GM23338 (cell line): ENCODE data around the gene UXS1. TPM values are rescaled to one million over a fixed set of nuclear protein-coding genes. Genes with fewer than 3 reads are reported as not detected.

Experiments used
- ATAC-seq: fragments of 200-7000 bp; cut with Tn5 transposase; 3 replicates; pipeline ENCODE4 v1.9.1; 2020
- DNase-seq: peaks from one replicate; pipeline ENCODE4 v3.0.0-alpha.2; 2015; ENCODE audit warnings: low spot score
- H2AFZ ChIP-seq: fragments of 200-600 bp; sonication (generic); 2 replicates; pipeline ENCODE4 v1.8.0; 2016; ENCODE audit warnings: antibody characterized with exemption, mild to moderate bottlenecking, moderate library complexity
- H3F3A ChIP-seq: fragments of 200-600 bp; sonication (generic); replicated peaks from 2 replicates; pipeline ENCODE4 v1.8.0; 2017; ENCODE audit warnings: antibody characterized with exemption, mixed run types, low read depth
- H3K27ac ChIP-seq: fragments of 200-600 bp; sonication (generic); 2 replicates; pipeline ENCODE4 v1.6.1; 2016; ENCODE audit warnings: low read depth
- H3K27me3 ChIP-seq: fragments of 200-600 bp; sonication (generic); 2 replicates; pipeline ENCODE4 v1.8.0; 2016; ENCODE audit warnings: mild to moderate bottlenecking, mixed run types, moderate library complexity; ENCODE audit not compliant: insufficient read depth
- H3K36me3 ChIP-seq: fragments of 200-600 bp; sonication (generic); 2 replicates; pipeline ENCODE4 v1.8.0; 2016; ENCODE audit warnings: mild to moderate bottlenecking; ENCODE audit not compliant: insufficient read depth
- H3K4me1 ChIP-seq: fragments of 200-600 bp; sonication (generic); 2 replicates; pipeline ENCODE4 v1.8.0; 2016; ENCODE audit warnings: mild to moderate bottlenecking, moderate library complexity; ENCODE audit not compliant: insufficient read depth
- H3K4me2 ChIP-seq: fragments of 200-600 bp; sonication (generic); 2 replicates; pipeline ENCODE4 v1.7.1; 2017; ENCODE audit warnings: mixed run types
- H3K4me3 ChIP-seq: fragments of 200-600 bp; sonication (generic); 2 replicates; pipeline ENCODE4 v1.6.1; 2016; ENCODE audit warnings: mixed run types
- H3K79me2 ChIP-seq: fragments of 200-600 bp; sonication (generic); replicated peaks from 2 replicates; pipeline ENCODE4 v1.8.0; 2017; ENCODE audit warnings: mild to moderate bottlenecking; ENCODE audit not compliant: insufficient read depth
- H3K9me2 ChIP-seq: fragments of 200-600 bp; sonication (generic); 2 replicates; pipeline ENCODE4 v1.8.0; 2017; ENCODE audit not compliant: insufficient read depth
- H4K20me1 ChIP-seq: fragments of 200-600 bp; sonication (generic); replicated peaks from 2 replicates; pipeline ENCODE4 v1.8.0; 2017; ENCODE audit warnings: mild to moderate bottlenecking; ENCODE audit not compliant: insufficient read depth
- H3K27ac Mint-ChIP-seq: 2 replicates; pipeline ENCODE4 v1.8.0; 2020; ENCODE audit warnings: inconsistent platforms, mild to moderate bottlenecking, moderate library complexity, mixed read lengths
- H3K27me3 Mint-ChIP-seq: 3 replicates; pipeline ENCODE4 v1.8.0; 2022; ENCODE audit warnings: low read depth, mild to moderate bottlenecking, moderate library complexity, mixed read lengths, inconsistent platforms; ENCODE audit not compliant: insufficient read depth, poor library complexity
- H3K36me3 Mint-ChIP-seq: 3 replicates; pipeline ENCODE4 v1.8.0; 2021; ENCODE audit warnings: low read depth, mild to moderate bottlenecking, inconsistent platforms, moderate library complexity, mixed read lengths
- H3K4me1 Mint-ChIP-seq: 3 replicates; pipeline ENCODE4 v1.8.0; 2020; ENCODE audit warnings: mild to moderate bottlenecking, inconsistent platforms, mixed read lengths
- H3K4me3 Mint-ChIP-seq: 3 replicates; pipeline ENCODE4 v1.8.0; 2021; ENCODE audit warnings: moderate library complexity, mild to moderate bottlenecking, inconsistent platforms, mixed read lengths
- H3K9me3 Mint-ChIP-seq: 3 replicates; pipeline ENCODE4 v1.8.0; 2020; ENCODE audit warnings: moderate library complexity, mild to moderate bottlenecking, inconsistent platforms, mixed read lengths
- POLR2AphosphoS5 ChIP-seq: IDR thresholded peaks from 2 replicates; pipeline ENCODE4 v1.6.1; 2016; ENCODE audit warnings: antibody characterized with exemption, low read depth
- STAT1 ChIP-seq: IDR thresholded peaks from one replicate; pipeline ENCODE4 v1.6.1; 2016; ENCODE audit warnings: antibody characterized with exemption; ENCODE audit not compliant: unreplicated experiment
- ZNF331 ChIP-seq: fragments of 250-450 bp; sonication (Bioruptor Pico); IDR thresholded peaks from 2 replicates; pipeline ENCODE4 v1.5.0; 2020; ENCODE audit warnings: low read depth, mild to moderate bottlenecking, moderate library complexity
- polyA plus RNA-seq: library from polyadenylated mRNA; unstranded; fragments of >200 nt; fragmentation: Nextera tagmentation; extraction: Ambion mirVana; gene quantifications from 2 replicates; pipeline ENCODE4 v1.2.1, GENCODE V29; 2016
- total RNA-seq: library from RNA; depleted of rRNA; stranded (reverse); fragments of >200 nt; shearing (Covaris generic); gene quantifications from 2 replicates; pipeline ENCODE4 v1.2.3, GENCODE V29; 2014
- TF ChIP-seq, protein P1 (sequence below): fragments of 250-450 bp; sonication (Bioruptor Pico); IDR thresholded peaks from 2 replicates; pipeline ENCODE4 v1.5.0; 2020; ENCODE audit warnings: mild to moderate bottlenecking, moderate library complexity
- TF ChIP-seq, protein P2 (sequence below): IDR thresholded peaks from 2 replicates; pipeline ENCODE4 v1.6.1; 2016; ENCODE audit warnings: antibody characterized with exemption

Gene UXS1
- total and polyA plus RNA-seq, 2 experiments from 2014 or later: 48.7 to 131 TPM

DNA sequence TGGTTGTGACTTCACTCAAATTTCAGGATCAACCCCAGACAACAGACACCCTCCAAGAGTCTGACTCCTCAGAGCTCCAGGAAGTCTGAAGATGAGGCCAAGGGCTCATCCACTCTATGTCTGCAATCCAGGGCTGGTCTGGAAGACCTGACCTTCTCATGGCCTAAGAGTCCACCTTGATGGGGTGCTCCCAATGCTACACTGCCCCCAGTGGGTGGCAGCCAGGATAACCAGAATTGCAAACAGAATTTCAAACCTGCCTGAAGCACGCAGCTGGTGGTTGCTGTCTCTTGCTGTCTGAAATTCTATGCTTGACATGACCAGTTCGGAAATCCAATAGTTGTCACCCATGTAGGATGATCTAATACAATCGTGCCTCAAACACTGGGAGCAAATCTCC is 96.0 kb downstream of the UXS1 start (continued):
- TF ChIP-seq, protein P1, sequence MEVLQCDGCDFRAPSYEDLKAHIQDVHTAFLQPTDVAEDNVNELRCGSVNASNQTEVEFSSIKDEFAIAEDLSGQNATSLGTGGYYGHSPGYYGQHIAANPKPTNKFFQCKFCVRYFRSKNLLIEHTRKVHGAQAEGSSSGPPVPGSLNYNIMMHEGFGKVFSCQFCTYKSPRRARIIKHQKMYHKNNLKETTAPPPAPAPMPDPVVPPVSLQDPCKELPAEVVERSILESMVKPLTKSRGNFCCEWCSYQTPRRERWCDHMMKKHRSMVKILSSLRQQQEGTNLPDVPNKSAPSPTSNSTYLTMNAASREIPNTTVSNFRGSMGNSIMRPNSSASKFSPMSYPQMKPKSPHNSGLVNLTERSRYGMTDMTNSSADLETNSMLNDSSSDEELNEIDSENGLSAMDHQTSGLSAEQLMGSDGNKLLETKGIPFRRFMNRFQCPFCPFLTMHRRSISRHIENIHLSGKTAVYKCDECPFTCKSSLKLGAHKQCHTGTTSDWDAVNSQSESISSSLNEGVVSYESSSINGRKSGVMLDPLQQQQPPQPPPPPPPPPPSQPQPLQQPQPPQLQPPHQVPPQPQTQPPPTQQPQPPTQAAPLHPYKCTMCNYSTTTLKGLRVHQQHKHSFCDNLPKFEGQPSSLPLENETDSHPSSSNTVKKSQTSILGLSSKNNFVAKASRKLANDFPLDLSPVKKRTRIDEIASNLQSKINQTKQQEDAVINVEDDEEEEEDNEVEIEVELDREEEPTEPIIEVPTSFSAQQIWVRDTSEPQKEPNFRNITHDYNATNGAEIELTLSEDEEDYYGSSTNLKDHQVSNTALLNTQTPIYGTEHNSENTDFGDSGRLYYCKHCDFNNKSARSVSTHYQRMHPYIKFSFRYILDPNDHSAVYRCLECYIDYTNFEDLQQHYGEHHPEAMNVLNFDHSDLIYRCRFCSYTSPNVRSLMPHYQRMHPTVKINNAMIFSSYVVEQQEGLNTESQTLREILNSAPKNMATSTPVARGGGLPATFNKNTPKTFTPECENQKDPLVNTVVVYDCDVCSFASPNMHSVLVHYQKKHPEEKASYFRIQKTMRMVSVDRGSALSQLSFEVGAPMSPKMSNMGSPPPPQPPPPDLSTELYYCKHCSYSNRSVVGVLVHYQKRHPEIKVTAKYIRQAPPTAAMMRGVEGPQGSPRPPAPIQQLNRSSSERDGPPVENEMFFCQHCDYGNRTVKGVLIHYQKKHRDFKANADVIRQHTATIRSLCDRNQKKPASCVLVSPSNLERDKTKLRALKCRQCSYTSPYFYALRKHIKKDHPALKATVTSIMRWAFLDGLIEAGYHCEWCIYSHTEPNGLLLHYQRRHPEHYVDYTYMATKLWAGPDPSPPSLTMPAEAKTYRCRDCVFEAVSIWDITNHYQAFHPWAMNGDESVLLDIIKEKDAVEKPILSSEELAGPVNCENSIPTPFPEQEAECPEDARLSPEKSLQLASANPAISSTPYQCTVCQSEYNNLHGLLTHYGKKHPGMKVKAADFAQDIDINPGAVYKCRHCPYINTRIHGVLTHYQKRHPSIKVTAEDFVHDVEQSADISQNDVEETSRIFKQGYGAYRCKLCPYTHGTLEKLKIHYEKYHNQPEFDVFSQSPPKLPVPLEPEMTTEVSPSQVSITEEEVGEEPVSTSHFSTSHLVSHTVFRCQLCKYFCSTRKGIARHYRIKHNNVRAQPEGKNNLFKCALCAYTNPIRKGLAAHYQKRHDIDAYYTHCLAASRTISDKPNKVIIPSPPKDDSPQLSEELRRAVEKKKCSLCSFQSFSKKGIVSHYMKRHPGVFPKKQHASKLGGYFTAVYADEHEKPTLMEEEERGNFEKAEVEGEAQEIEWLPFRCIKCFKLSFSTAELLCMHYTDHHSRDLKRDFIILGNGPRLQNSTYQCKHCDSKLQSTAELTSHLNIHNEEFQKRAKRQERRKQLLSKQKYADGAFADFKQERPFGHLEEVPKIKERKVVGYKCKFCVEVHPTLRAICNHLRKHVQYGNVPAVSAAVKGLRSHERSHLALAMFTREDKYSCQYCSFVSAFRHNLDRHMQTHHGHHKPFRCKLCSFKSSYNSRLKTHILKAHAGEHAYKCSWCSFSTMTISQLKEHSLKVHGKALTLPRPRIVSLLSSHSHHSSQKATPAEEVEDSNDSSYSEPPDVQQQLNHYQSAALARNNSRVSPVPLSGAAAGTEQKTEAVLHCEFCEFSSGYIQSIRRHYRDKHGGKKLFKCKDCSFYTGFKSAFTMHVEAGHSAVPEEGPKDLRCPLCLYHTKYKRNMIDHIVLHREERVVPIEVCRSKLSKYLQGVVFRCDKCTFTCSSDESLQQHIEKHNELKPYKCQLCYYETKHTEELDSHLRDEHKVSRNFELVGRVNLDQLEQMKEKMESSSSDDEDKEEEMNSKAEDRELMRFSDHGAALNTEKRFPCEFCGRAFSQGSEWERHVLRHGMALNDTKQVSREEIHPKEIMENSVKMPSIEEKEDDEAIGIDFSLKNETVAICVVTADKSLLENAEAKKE (CRISPR knock-in tag): peak; percentile 27; the same call in 1 of the 2 replicates

- Histone ChIP-seq H3K4me1 (peaks cover 5% of the 10 kb centered on the region; the same call in 1 of the 2 replicates), H3K27ac (no peak overlapping the region), H3K79me2 (no peaks in the 10 kb centered on the region), H4K20me1 (peaks cover 13% of the 10 kb centered on the region), H3K4me2 (no peak overlapping the region), H3K4me3 (no peak overlapping the region), H2AFZ (no peak overlapping the region), H3K27me3 (no peaks in the 10 kb centered on the region), H3F3A (no peaks in the 10 kb centered on the region), H3K9me2 (no peaks in the 10 kb centered on the region; the same call in 1 of the 2 replicates), H3K36me3 (peaks cover 7% of the 10 kb centered on the region)
- H3K4me1 Mint-ChIP-seq: peaks cover 17% of the 10 kb centered on the region
- peaks cover 55% of the 10 kb centered on the region for H3K36me3 Mint-ChIP-seq
- peak; percentile 50 for DNase-seq
- H3K9me3 Mint-ChIP-seq: no peaks in the 10 kb centered on the region; the same call in 2 of the 3 replicates
- H3K4me3 Mint-ChIP-seq: no peak overlapping the region
- no peak overlapping the region for H3K27ac Mint-ChIP-seq
- H3K27me3 Mint-ChIP-seq: no peaks in the 10 kb centered on the region
- ATAC-seq: peak; percentile 65
- TF ChIP-seq, protein P2, sequence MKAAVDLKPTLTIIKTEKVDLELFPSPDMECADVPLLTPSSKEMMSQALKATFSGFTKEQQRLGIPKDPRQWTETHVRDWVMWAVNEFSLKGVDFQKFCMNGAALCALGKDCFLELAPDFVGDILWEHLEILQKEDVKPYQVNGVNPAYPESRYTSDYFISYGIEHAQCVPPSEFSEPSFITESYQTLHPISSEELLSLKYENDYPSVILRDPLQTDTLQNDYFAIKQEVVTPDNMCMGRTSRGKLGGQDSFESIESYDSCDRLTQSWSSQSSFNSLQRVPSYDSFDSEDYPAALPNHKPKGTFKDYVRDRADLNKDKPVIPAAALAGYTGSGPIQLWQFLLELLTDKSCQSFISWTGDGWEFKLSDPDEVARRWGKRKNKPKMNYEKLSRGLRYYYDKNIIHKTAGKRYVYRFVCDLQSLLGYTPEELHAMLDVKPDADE: no peak
- TF ChIP-seq POLR2AphosphoS5 (no peak), ZNF331 (CRISPR knock-in tag) (no peak), STAT1 (no peak)
- TF ChIP-seq, protein P1 (CRISPR knock-in tag): no peak
Measured at GRCh38 chr2:106097038-106098000, 96.8 kb downstream of the UXS1 start.
